ENCODE results near the gene KAT6B.

Gene KAT6B

GRCh38 chr10:75014516-75015230 lies 188.3 kb downstream of the KAT6B start:
- no peak for DNase-seq (ENCODE audit: low read depth, low spot score)

GRCh38 chr10:75015442-75015841 lies 189.0 kb downstream of the KAT6B start:
- DNase-seq (ENCODE audit: low read depth, low spot score), result no peak

GRCh38 chr10:75016325-75016724 lies 189.9 kb downstream of the KAT6B start:
- DNase-seq (ENCODE audit: low read depth, low spot score), result no peak

- no peak for DNase-seq (ENCODE audit: low read depth, low spot score)
Measured at GRCh38 chr10:75018251-75018650, 191.9 kb downstream of the KAT6B start.

- no peak for DNase-seq (ENCODE audit: low read depth, low spot score)
Measured at GRCh38 chr10:75018686-75019307, 192.4 kb downstream of the KAT6B start.

GRCh38 chr10:75019370-75019769 lies 193.0 kb downstream of the KAT6B start:
- no peak for DNase-seq (ENCODE audit: low read depth, low spot score)

GRCh38 chr10:75020168-75020567 lies 193.8 kb downstream of the KAT6B start:
- no peak for DNase-seq (ENCODE audit: low read depth, low spot score)

- no peak for DNase-seq (ENCODE audit: low read depth, low spot score)
Measured at GRCh38 chr10:75021379-75022249, 195.2 kb downstream of the KAT6B start.

- DNase-seq (ENCODE audit: low read depth, low spot score), result no peak
Measured at GRCh38 chr10:75023074-75023473, 196.7 kb downstream of the KAT6B start.

GRCh38 chr10:75024971-75025523 lies 198.6 kb downstream of the KAT6B start:
- no peak for DNase-seq (ENCODE audit: low read depth, low spot score)

GRCh38 chr10:75028049-75028448 lies 201.6 kb downstream of the KAT6B start:
- DNase-seq (ENCODE audit: low read depth, low spot score), result no peak

GRCh38 chr10:75028748-75029147 lies 202.3 kb downstream of the KAT6B start:
- no peak for DNase-seq (ENCODE audit: low read depth, low spot score)

GRCh38 chr10:75029420-75029819 lies 203.0 kb downstream of the KAT6B start:
- no peak for DNase-seq (ENCODE audit: low read depth, low spot score)

- DNase-seq (ENCODE audit: low read depth, low spot score), result no peak
Measured at GRCh38 chr10:75029857-75030256, 203.5 kb downstream of the KAT6B start.

- no peak for DNase-seq (ENCODE audit: low read depth, low spot score)
Measured at GRCh38 chr10:75030371-75030770, 204.0 kb downstream of the KAT6B start.

- no peak for DNase-seq (ENCODE audit: low read depth, low spot score)
Measured at GRCh38 chr10:75032119-75032518, 205.7 kb downstream of the KAT6B start.

- no peak for DNase-seq (ENCODE audit: low read depth, low spot score)
Measured at GRCh38 chr10:75032813-75033212, 206.4 kb downstream of the KAT6B start.

- DNase-seq (ENCODE audit: low read depth, low spot score), result no peak
Measured at GRCh38 chr10:75033399-75034130, 207.2 kb downstream of the KAT6B start.

- DNase-seq (ENCODE audit: low read depth, low spot score), result peak; percentile 22
Measured at GRCh38 chr10:75034131-75034512, 207.7 kb downstream of the KAT6B start.

- DNase-seq (ENCODE audit: low read depth, low spot score), result no peak
Measured at GRCh38 chr10:75034714-75035258, 208.4 kb downstream of the KAT6B start.

All from activated naive CD8-positive, alpha-beta T cell treated with anti-CD3 and anti-CD28 coated beads, Interleukin-2, amount 50 U/mL, for 16 hours (primary cell).